ENCODE results near the gene MAGI1.

Gene MAGI1

DNA sequence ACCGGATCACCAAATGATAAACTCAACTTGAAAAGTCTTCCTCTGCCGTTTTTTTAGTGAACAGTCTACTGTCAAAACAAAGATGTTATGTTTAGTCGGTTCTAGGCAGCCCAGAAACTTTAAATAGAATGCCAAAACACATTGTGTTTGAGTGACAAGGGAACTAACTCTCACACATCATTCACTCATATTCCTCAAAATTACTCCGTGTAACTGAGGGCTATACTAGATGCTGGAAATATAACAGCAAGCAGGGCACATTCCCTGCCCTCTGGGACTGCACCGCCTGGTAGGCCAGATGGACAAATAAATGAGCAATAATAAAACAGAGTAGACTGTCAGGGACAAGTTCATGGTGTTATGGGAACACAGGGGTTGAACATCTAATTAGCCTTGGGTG, 251.4 kb downstream of the MAGI1 start:
- no peak for DNase-seq

DNA sequence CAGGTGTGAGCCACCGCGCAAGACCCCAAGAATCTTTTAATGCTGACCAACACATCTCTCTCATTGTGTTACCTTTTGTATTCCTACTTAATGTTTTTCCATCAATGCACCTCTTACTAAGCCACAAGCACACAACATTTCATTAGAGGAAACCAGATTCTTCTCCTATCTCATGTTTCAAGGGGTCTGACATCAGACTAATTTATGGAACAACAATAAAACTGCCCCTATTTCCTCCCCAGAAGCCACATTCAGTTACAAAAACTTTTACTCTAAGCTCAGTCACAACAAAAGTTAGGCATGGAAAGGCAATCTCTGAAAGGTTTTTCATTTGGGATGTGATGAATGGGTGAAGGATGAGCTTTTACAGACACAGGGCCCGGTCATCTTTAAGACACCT, 251.8 kb downstream of the MAGI1 start:
- no peak for DNase-seq

DNA sequence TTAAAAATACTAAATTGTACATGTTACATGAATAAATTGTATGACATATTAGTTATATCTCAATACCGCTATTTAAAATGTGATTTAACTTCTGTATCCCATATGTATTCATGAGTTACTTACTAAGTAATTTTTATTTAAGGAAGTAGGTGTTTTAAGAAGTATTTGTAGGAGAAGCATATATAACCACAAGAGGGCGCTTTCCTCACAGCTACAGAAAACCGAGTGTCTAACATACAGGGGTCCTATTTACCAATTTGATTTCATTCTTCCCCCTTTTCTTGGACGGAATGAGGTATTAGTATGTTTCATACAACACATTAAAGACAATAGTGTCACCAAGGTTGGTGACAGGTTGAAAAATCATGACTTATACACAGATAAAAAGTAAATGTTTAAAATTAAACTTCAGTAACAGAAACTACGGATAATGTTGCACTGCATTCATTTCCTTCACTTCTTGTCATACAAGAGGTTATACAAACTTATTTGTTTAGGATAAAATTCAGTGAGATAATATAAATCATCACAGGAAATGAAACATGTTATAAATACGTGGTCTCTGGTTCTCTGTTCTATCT, 253.6 kb downstream of the MAGI1 start:
- peak in 1 of 2 experiments; percentile 0 for DNase-seq

DNA sequence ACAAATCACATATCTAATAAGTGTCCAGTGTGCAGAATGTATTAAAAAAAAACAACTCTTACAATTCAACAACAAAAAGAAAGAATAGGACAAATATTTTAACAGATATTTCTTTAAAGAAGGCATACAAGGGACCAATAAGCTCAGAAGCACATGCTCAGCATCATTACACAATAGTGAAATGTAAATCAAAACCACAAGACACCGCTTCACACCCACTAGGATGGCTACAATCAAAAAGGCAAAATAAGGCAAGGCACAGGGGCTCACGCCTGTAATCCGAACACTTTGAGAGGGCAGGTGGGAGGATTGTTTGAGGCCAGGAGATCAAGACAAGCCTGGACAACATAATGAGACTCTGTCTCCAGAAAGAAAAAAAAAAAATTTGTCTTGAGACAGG, 255.6 kb downstream of the MAGI1 start:
- DNase-seq = no peak

DNA sequence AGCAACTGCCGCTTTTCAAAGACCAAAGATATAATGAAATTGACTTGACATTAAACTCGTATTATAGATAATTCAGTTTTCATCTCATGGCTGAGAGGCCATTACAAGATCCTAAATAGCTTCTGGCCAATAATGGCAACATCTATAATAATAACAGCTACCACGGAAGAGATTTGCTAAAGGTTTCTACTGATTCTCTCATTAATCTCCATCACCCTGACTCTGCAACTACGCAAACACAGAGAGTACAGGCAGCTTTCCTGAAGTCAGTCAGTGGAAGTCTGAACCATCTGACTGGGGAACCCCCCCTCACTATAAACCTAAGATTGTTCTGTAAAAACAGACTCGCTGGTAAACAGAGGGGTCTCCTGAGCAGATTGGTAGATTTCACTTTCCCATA, 257.1 kb downstream of the MAGI1 start:
- no peak for DNase-seq

DNA sequence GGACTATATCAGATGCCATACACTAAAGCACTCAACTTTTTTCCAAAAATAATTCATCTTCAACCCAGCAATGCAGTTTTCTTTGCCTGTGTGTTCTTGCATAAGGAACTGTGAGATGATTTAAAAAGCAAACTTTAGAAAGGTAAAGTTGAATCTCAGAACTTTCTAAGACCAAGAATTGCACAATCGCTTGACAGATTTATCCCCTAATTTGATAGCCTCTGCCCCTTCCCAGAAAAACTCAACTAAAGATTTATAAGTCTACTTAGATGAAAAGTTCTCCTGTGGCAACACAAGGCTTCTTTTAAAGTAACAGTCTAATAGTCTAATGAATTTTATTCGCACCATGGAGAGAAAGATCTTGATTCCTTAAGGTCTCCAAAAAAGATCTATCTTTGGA, 259.3 kb downstream of the MAGI1 start:
- DNase-seq = no peak

DNA sequence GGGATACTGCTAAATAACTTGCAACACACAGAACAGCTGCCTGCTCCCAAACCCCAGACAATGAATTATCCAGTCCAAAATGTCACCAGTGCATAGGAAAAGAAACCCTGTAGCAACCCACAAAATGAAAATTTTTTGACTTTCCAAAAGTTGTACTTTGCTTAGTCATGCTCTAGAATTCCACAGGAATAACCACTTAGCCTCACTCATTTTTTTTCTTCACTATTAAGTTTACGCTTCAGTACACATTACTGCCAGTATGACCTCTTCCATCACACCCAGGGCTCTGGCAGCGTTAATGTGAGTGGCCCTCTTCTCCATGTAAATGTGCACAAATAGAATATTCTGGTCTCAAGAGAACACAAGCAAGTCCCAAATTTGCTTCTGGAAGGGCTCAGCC, 259.8 kb downstream of the MAGI1 start:
- DNase-seq = no peak

DNA sequence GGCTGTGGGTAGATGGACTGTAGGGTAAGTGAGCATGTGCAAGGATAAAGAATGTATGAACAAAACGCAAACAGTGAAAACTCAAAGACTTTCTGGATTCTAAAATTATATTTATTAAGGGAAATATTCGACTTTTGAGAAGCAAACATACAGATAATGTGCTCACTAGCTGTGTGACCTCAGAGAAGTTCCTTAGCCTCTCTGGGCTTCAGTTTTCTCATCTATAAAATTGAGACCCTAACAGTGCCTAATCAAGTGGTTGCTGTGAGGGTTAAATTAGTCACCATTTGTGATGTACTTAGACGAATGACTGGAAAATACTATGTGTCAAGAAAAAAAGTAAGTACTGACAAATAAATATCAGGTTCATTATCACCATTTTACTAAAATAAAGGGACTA, 261.7 kb downstream of the MAGI1 start:
- DNase-seq = no peak

DNA sequence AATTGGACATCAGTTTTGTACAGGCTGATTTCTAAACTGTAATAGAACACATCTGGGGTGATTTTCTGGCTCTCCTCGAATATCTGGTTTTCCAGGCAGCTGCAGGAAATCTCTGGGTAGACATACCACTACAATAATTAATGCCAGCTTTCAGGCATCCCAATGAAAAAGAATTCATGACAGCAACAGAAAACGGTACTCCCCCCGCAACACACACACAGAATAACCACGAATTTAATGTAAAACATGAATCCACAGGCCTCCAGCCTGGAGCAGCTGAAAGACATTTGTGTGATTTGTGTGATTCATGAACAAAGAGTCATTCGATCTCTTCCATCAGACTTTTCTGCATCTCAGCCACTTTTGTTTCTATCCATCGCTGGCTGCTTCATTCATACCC, 262.2 kb downstream of the MAGI1 start:
- no peak for DNase-seq

DNA sequence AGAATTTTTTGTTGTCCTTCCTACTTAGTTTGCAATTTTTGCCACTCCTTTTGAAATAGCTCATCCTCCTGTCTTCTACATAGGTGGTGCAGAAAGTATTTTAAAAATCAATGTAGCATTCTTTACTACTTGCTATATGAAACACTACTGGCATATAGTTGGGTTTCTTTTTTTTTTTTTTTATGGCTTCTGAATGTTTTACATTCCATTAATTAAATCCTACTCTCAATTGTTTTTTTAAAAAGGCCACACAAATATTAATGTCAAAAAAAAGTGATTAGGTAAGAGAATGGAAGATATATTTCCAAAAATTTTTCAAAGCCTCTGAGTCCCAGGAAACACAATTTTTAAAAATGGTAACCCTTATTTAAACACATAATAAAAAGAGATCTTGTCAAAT, 262.6 kb downstream of the MAGI1 start:
- no peak for DNase-seq

DNA sequence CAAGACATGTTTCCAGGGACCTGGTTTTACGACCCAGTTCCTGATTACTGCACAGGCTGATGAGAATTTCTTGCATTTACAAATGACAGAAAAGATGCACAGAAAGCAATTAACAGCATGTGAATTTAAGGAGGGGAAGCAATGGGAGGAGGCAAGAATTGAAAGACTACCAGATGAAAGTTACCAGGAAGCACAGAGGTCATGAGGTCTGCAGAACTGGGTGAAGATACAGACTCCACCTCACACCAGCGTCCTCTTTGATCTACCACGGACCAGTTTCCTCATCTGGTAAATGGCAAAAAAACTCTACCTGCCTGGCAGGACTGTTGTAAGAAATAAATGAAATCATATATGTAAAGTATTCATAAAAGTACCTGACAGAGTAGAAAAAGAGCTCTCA, 266.0 kb downstream of the MAGI1 start:
- no peak for DNase-seq

DNA sequence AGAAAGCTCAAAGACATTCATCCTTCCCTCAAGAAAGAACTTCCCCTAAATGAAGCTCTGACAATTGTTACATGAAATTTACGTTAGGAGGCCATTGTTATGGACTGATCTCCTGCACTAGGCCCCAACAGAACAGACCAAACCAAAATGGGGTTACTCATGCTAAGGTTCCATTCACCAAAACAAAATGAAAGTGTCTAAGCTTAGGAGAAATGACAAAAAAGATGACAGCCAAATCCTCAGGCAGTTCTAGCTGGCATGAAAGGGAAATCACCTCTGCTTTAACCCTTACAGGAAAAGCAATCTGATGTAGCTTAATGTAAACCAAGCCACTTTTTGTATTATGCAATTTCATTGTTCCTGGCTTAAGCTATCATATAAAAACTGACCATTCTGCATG, 271.2 kb downstream of the MAGI1 start:
- no peak for DNase-seq

DNA sequence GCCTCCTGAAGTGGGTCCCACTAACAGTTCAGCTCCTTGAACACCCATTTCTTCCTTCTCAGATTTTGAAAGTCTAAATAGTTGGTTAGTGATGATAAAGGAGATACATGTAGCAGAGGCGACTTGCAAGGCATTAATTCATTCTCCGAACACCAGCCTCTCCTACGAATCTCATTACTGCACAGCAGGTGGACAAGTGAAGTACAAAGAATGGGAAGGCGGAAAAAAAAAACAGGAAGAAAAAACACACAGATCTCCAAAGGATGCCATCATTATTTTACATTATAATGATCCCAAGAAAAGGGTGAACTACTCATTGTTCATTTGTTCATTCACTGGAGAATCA, 276.5 kb downstream of the MAGI1 start:
- no peak for DNase-seq

DNA sequence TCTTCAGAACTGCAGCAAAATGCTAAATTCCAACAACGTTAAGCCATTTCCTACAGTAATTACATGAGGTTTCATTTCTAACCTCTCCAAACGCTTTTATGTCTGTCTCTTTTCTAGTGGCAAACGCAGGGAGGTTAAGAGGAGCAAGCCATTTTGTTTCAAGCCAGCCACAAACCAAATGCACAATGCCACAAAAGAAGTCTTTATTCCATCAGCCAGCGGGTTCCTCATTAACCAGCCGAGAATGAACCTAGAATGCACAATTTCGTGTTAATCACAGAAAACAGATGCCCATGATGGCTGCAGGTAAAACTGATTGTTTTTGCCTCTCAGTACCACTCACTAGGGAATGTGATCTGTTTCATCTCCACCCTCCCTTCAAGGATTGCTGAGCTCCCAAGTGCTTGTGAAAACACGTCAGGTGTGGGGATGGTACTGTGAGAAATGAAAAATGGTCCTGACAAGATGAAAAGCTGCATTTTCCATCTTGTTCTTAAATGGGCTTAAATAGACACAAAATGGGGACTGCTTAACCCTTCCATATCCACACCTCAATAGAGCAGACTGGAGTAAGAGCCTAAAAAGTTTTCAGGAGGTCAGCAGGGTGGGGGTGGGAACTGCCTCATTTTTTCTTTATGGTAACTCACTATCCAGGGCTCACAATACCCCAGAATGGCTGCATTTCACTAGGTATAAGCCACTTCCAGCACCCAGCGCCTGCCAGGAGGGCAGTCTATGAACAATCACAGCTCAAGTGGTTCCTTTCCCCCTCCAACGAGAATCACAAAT, 277.1 kb downstream of the MAGI1 start:
- DNase-seq = peak; percentile 8

DNA sequence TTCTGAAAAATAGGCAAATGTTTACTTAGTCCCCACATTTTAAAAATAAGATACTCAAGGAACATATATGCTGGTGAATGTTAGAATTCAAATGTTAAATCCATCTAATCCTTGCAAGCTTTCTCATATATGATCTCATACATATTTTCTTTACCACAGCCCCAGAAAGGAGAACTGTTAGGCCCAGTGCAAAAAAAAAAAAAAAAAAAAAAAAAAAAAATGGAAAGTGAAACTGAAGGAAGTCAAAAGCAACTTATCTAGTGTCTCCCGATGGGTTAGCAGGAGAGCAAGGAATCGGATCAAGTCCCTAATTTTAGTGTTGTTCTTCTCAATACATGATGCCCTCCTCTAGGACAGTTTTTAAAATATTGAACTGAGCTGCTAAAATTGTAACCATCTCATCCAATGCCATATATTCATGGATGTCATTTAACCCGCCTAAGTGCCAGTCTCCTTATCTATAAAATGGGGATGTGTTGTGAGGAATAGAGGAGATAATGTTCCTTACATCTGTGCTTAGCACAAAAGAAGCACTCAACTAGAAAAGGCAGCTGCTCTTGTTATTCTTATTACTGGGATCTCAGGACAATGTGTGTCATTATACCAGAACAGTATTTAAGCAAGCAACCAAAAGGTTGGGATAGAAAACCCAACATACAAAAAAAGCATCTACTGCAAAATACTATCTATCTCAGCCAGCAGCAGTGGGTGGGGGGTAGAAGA, 279.7 kb downstream of the MAGI1 start:
- peak in 1 of 2 experiments; percentile 6 for DNase-seq

DNA sequence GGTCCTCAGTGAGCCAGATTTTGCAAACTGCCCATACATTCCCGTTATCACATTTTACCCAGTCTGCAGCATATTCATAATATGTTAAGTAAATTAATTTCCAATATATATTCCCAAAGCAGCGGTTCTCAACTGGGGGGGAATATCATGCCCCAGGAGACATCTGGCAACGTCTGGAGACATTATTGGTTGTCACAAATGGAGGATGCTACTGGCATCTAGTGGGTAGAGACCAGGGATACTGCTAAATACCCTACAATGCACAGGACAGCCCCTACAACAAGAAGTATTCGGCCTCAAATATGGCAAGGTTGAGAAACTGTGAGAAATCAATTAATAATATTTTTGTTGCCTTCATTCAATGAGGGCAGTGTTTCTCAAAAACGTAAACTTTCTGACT, 280.3 kb downstream of the MAGI1 start:
- DNase-seq = no peak

DNA sequence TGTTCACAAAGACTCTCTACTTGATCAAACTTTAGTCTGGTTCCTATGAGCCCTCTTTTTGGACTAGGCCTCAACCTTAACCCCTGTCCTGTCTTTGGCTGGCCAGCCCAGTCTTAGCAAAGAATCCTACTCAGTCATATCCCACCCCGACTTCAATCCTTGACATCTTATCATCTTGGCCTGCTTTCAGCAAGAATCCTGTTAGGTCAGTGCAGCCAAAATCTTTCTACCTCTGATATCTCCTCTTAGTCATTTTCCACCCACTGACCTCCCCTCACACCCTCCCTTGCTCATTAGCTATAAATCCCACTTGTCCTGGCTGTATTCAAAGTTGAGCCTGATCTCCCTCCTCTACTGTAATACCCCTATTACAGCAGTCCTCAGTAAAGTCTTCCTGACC, 286.1 kb downstream of the MAGI1 start:
- no peak for DNase-seq

DNA sequence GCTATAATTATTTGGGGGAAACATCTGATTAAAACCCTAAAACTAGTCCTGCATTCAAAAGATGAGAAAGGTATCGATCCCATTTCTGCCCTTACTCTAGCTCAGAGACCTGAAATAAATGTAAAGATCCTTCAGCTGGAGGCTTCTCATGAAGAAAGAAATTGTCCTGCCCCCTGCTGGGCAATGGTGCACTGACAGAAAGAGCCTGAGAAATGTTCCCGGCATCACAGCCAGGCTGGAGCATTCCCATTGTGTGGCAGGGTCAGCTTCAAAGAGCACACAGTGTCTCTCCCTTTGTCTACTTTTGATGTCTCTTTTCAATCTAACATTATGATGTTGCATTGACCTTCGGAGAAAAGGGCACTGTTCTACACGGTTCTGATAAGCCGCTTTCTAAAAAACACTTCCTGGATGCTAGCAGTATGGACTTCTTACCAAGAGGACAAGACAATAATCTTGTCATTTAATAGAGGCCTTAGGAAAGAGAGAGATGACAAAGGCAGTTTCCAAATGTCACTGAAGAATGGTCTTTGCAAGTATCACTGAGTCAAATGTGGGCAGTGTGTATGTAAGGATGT, 287.5 kb downstream of the MAGI1 start:
- DNase-seq = no peak

DNA sequence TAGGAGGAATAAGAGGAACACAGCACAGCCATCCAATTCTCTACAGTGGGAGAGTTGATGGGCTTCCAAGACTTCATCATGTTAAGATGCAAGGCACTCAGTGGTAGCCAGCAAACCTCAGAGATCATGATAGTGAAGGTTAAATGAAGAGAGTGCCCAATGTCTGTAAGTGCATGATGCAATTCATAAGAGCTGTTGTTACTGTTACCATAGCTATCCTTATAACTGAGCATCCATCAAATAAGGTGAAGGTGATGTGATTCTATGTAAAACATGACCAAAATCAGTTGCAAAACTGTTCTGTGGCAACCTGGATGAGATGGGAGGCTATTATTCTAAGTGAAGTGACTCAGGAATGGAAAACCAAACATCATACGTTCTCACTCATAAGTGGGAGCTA, 289.7 kb downstream of the MAGI1 start:
- DNase-seq = no peak

DNA sequence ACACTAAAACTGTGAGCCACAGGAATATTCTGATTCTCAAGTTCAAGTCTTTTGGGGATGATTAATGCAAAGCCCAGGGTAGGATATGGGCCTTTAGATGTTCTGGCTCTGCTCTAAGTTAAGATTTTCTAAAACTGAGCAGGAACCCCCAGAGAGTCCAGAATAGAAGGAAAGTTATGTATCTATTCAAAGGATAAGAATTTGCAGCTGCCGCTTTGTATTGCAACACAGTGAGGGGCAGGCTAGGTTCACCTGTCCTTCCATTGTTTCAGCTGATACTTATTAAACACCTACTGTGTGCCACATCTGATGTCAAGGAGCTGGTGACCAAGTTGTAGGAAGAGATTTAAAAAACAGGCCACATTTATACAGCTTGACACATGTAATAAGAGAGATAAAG, 290.4 kb downstream of the MAGI1 start:
- DNase-seq = no peak

DNA sequence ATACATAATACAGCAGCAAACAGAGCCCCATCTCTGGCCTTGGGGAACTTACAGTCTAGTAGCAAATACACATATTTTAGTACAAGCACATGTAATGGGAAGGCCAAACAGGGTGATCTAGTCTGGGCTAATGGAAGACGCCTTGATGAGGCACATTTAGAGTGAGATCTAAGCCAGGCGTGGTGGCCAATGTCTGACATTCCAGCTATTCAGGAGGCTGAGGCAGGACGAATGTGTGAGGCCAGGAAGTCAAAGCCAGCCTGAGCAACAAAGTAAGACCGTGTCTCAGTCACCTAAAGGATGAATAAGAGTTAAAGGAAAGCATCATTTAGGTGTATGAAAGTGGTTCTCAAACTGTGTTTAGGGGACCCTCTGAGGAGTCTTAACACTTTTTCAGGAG, 291.9 kb downstream of the MAGI1 start:
- no peak for DNase-seq

DNA sequence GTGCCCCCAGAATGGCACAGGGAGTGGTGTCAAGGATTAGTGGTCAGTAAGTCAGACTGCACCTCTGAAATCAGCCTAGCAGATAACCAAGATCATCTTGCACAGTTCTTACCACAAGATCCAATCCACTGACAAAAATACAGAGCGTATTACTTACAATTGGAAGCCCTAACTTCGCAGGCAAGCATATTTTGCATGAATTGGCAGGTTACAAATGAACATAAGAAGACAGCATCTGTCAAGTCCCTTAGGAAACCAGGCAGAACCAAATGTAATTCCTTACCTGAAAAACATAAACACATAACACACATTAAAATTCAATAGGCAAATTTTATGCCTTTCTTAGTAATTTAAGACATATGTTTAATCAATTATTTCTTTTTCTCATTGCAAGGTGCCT, 293.4 kb downstream of the MAGI1 start:
- no peak for DNase-seq

DNA sequence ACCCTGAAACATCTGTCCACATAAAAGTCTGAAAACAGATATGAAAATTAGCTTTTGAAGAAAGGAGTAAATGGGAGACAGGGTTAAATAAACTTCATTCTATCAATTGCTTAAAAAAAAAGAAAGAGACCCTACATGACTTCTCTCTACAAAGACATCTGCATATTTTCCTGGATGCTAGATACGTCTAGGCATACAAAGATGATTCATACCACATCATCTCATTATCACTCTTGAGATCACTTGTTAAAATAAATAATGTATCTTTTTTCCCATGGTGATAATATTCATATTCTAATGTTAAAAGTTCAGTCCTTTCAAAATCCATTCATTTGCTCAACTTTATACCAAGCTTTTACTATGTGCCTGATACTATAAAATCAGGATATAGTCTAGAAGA, 295.8 kb downstream of the MAGI1 start:
- DNase-seq = no peak

DNA sequence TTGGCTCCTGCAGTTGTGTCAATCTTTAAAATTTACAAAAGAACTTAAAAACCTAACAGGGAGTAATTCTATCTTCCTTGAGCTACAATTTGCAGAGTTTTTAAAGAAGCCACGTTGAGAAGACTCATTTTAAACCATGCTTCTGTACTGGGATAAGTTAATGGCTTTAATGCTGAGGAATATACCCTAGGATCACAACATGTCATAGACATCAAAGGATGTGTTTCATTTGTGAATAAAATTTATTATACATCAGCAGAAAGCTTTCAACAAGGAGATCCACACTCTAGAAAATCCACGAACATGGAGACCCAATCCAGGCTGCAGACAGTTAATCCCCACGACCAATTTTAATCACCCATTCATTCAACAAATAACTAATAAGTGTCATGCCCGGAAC, 297.2 kb downstream of the MAGI1 start:
- no peak for DNase-seq

All from NCI-H187 (cell line).